Measurements from ENCODE around the gene ARHGEF9.
"Not testable (repeated sequence)": the region's sequence is repeated elsewhere in the genome, so short reads cannot be mapped to it uniquely, and the experiment has no call there.

The ARHGEF9 gene

GRCh38 chrX:63784902-63785707 is at the start of gene ARHGEF9:
ARHGEF9 (minus strand) TSS chrX:63785214; CDS start chrX:63785145, 69 bp downstream.
- DNase-seq, result peak; percentile 31

- DNase-seq, result not testable (repeated sequence)
These were observed 40.4 kb upstream of the ARHGEF9 start for GRCh38 chrX:63825446-63825845.

GRCh38 chrX:63818156-63818555 is 33.1 kb upstream of the ARHGEF9 start:
- no peak for DNase-seq

- DNase-seq, result no peak
These were observed 32.7 kb upstream of the ARHGEF9 start for GRCh38 chrX:63817696-63818095.

- DNase-seq, result no peak
These were observed 27.8 kb upstream of the ARHGEF9 start for GRCh38 chrX:63812823-63813222.

GRCh38 chrX:63810746-63811145 is 25.7 kb upstream of the ARHGEF9 start:
- DNase-seq, result no peak

GRCh38 chrX:63809173-63809572 is 24.2 kb upstream of the ARHGEF9 start:
- DNase-seq, result peak; percentile 51

- not testable (repeated sequence) for DNase-seq
These were observed 10.4 kb upstream of the ARHGEF9 start for GRCh38 chrX:63795406-63795805.

- DNase-seq, result no peak
These were observed 660 bp upstream of the ARHGEF9 start for GRCh38 chrX:63785708-63786040.

- no peak for DNase-seq
These were observed 590 bp downstream of the ARHGEF9 start for GRCh38 chrX:63784346-63784901.

- no peak for DNase-seq
These were observed 2.5 kb downstream of the ARHGEF9 start for GRCh38 chrX:63782515-63782914.

- DNase-seq, result no peak
These were observed 16.3 kb downstream of the ARHGEF9 start for GRCh38 chrX:63768760-63769159.

- DNase-seq, result no peak
These were observed 19.3 kb downstream of the ARHGEF9 start for GRCh38 chrX:63765712-63766111.

GRCh38 chrX:63764946-63765345 is 20.1 kb downstream of the ARHGEF9 start:
- no peak for DNase-seq

- DNase-seq, result no peak
These were observed 23.4 kb downstream of the ARHGEF9 start for GRCh38 chrX:63761639-63762038.

GRCh38 chrX:63758011-63758410 is 27.0 kb downstream of the ARHGEF9 start:
- DNase-seq, result no peak

GRCh38 chrX:63755892-63756291 is 29.1 kb downstream of the ARHGEF9 start:
- DNase-seq, result no peak

- peak; percentile 89 for DNase-seq
These were observed 30.0 kb downstream of the ARHGEF9 start for GRCh38 chrX:63754860-63755579.

- peak; percentile 19 for DNase-seq
These were observed 30.7 kb downstream of the ARHGEF9 start for GRCh38 chrX:63754136-63754859.

GRCh38 chrX:63751481-63751880 is 33.5 kb downstream of the ARHGEF9 start:
- DNase-seq, result no peak

- DNase-seq, result no peak
These were observed 34.2 kb downstream of the ARHGEF9 start for GRCh38 chrX:63750811-63751210.

GRCh38 chrX:63747331-63747730 is 37.7 kb downstream of the ARHGEF9 start:
- no peak for DNase-seq

GRCh38 chrX:63746715-63747114 is 38.3 kb downstream of the ARHGEF9 start:
- no peak for DNase-seq
